ENCODE measurements around the gene MAN1A2. TPM values are rescaled to one million over a fixed set of nuclear protein-coding genes. Genes with fewer than 3 reads are reported as not detected.

Gene MAN1A2
- total RNA-seq, 1 donor from 2014 or later = 129 TPM

- FAIRE-seq (no peak), DNase-seq (ENCODE audit: low spot score in 2 of 2) (no peak)
Measured at GRCh38 chr1:117479086-117479485, 111.8 kb downstream of the MAN1A2 start.

GRCh38 chr1:117481410-117481809, 114.2 kb downstream of the MAN1A2 start:
- no peak for DNase-seq (ENCODE audit: low spot score in 2 of 2)
- no peak for FAIRE-seq

- no peak for FAIRE-seq
Measured at GRCh38 chr1:117493906-117494305, 126.7 kb downstream of the MAN1A2 start.

GRCh38 chr1:117495068-117495467, 127.8 kb downstream of the MAN1A2 start:
- FAIRE-seq (peak; percentile 84), DNase-seq (ENCODE audit: low spot score in 2 of 2) (no peak)

More at GRCh38 chr1:117493906-117494305, 126.7 kb downstream of the MAN1A2 start:
- DNase-seq (ENCODE audit: low spot score in 2 of 2) = no peak

- FAIRE-seq (no peak), DNase-seq (ENCODE audit: low spot score in 2 of 2) (no peak)
Measured at GRCh38 chr1:117499071-117499470, 131.8 kb downstream of the MAN1A2 start.

GRCh38 chr1:117500584-117500983, 133.3 kb downstream of the MAN1A2 start:
- no peak for DNase-seq (ENCODE audit: low spot score in 2 of 2)
- no peak for FAIRE-seq

GRCh38 chr1:117501281-117501680, 134.0 kb downstream of the MAN1A2 start:
- no peak for DNase-seq (ENCODE audit: low spot score in 2 of 2)

GRCh38 chr1:117511273-117511672, 144.0 kb downstream of the MAN1A2 start:
- FAIRE-seq = no peak
- DNase-seq (ENCODE audit: low spot score in 2 of 2) = no peak

More at GRCh38 chr1:117501281-117501680, 134.0 kb downstream of the MAN1A2 start:
- no peak for FAIRE-seq

- peak; percentile 94 for FAIRE-seq
Measured at GRCh38 chr1:117512728-117513321, 145.6 kb downstream of the MAN1A2 start.

GRCh38 chr1:117523111-117523510, 155.9 kb downstream of the MAN1A2 start:
- FAIRE-seq (no peak), DNase-seq (ENCODE audit: low spot score in 2 of 2) (no peak)

More at GRCh38 chr1:117512728-117513321, 145.6 kb downstream of the MAN1A2 start:
- DNase-seq (ENCODE audit: low spot score in 2 of 2) = no peak

- DNase-seq (ENCODE audit: low spot score in 2 of 2) (no peak), FAIRE-seq (no peak)
Measured at GRCh38 chr1:117527074-117527473, 159.8 kb downstream of the MAN1A2 start.

GRCh38 chr1:117527566-117528102, 160.4 kb downstream of the MAN1A2 start:
- DNase-seq (ENCODE audit: low spot score in 2 of 2) = no peak
- FAIRE-seq = no peak

- DNase-seq (ENCODE audit: low spot score in 2 of 2) = no peak
Measured at GRCh38 chr1:117529683-117530082, 162.4 kb downstream of the MAN1A2 start.

GRCh38 chr1:117531222-117531621, 164.0 kb downstream of the MAN1A2 start:
- no peak for FAIRE-seq

More at GRCh38 chr1:117529683-117530082, 162.4 kb downstream of the MAN1A2 start:
- FAIRE-seq = no peak

GRCh38 chr1:117534995-117535467, 167.8 kb downstream of the MAN1A2 start:
- no peak for FAIRE-seq
- DNase-seq (ENCODE audit: low spot score in 2 of 2) = peak in 1 of 2 donors; percentile 16

More at GRCh38 chr1:117531222-117531621, 164.0 kb downstream of the MAN1A2 start:
- no peak for DNase-seq (ENCODE audit: low spot score in 2 of 2)

- no peak for FAIRE-seq
Measured at GRCh38 chr1:117535821-117536220, 168.6 kb downstream of the MAN1A2 start.

GRCh38 chr1:117537291-117537920, 170.2 kb downstream of the MAN1A2 start:
- FAIRE-seq = no peak
- DNase-seq (ENCODE audit: low spot score in 2 of 2) = no peak

More at GRCh38 chr1:117535821-117536220, 168.6 kb downstream of the MAN1A2 start:
- DNase-seq (ENCODE audit: low spot score in 2 of 2) = no peak

- no peak for FAIRE-seq
- no peak for DNase-seq (ENCODE audit: low spot score in 2 of 2)
Measured at GRCh38 chr1:117540532-117540931, 173.3 kb downstream of the MAN1A2 start.

GRCh38 chr1:117541003-117541402, 173.8 kb downstream of the MAN1A2 start:
- FAIRE-seq (no peak), DNase-seq (ENCODE audit: low spot score in 2 of 2) (no peak)

GRCh38 chr1:117541585-117541984, 174.3 kb downstream of the MAN1A2 start:
- FAIRE-seq (no peak), DNase-seq (ENCODE audit: low spot score in 2 of 2) (no peak)

- DNase-seq (ENCODE audit: low spot score in 2 of 2) = no peak
- FAIRE-seq = no peak
Measured at GRCh38 chr1:117544509-117545109, 177.4 kb downstream of the MAN1A2 start.

All from frontal cortex (tissue), 4 donors.